Kasumi-1 (cell line): ENCODE data around the gene CHMP4B.

Source experiments
- DNase-seq, 2 experiments: peaks; one replicate each; lab custom pipeline; 2025; lab: John Stamatoyannopoulos, UW

Gene CHMP4B

DNA sequence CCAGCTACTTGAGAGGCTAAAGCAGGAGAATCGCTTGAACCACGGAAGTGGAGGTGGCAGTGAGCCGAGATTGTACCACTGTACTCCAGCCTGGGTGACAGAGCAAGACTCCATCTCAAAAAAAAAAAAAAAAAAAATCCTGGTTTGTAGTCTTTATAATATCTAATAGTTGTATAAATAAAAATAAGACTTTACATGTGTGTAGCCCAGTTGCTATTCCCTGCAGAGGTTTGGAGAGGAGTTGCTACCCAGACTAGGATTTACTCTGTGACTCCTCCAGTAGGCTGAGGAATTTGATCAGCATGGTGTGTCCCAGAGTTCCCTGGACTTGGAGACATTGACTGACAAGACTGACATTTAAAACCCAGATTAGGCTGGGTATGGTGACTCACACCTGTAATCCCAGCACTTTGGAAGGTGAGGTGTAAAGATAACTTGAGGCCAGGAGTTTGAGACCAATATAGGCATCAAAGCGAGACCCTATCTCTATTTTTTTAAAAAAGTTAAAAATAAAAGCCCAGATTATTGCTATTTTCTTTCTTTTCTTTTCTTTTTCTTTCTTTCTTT lies 10.2 kb downstream of the CHMP4B start:
- DNase-seq = no peak

DNA sequence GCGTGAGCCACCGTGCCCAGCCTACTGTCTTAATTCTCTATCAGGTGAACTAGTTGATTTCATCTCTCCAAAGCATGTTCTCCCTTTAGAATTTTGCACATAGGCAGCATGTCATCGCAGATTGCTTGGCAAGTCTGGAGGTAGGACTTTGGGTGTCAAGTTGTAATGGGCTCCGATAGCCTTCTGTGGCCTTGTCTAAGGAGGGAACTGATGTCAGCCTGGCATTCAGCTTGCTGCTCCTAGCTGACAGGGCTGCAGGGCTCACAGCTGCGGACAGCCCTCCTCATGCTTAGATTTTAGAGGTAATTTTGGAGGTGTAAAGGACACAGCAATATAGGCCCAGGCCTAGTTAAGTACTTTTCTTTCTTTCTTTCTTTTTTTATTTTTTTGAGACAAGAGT lies 11.3 kb downstream of the CHMP4B start:
- no peak for DNase-seq

DNA sequence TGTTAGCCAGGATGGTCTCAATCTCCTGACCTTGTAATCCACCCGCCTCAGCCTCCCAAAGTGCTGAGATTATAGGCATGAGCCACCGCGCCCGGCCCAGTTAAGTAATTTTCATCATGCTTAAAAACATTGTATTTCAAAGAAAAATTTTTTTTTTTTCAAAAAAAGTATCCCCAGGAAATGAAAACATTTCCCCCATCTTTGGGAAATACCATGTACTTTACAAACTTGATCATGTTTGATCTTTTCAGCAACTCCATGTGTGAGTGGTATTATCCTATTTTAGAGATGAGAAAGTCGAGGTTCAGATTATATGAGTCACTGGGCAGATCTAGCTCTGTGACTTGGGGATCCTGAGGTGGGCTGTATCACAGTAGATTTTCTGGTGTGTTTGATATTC lies 11.8 kb downstream of the CHMP4B start:
- no peak for DNase-seq

DNA sequence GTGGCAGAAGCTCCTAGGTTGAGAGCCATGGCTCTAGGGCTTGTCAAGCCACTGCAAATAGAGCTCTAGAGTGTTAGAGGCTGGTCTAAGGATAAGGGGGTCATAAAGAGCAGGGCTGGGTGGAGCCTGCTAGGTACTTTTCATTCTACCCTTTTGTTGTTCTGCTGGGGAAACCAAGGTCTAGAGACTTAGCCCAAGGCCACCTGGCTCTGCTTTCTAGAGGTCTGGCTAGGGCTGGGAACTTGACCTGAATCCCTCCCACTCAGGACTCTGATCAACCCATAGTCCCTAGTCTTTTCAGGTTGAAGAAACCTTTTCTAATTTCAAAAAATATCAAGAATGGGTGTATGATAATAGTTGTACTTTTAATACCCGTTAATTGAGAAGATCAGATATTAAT lies 13.7 kb downstream of the CHMP4B start:
- DNase-seq = no peak

DNA sequence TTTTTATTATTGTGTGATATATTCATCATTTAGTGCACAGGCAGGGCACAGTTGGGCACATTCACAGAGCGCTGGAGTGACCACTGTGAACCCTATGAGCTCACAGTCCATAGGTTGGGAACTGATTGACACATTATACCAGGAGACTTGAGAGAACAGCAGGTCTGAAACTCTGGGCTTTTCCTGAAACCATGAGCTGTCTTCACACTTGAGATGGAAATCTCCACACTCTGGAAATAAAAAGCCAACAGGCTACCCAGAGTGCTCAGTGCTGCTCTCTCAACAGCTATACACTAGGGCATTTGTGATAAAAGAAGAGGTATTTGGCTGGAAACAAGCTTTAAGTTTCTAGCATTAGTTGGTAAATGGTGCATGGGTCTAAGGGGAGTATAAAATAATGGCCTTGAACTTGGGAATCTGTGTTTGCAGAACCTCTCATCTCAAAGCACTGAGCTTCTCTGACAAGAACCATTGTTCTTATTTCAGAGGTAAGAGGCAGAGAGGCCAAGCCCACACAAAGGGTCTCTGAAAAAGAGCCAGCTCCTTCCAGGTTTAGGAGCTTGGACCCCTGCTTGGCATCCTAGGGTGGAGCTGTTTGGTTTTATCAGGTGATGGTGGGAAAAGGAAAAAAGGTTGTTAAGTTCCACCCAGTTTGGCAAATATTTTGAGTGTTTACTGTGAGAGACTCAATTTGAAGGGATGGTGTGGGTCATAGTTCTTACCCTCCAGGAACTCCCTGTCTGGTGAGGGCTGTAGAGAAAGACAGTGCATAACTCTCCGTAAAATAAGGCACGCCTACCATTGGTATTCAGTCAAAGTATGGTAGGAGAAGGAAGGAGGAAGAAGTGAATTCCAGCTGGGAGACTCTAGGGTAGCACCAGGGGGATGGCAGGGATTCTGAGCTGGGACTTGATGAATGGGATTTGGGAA lies 14.5 kb downstream of the CHMP4B start:
- no peak for DNase-seq

DNA sequence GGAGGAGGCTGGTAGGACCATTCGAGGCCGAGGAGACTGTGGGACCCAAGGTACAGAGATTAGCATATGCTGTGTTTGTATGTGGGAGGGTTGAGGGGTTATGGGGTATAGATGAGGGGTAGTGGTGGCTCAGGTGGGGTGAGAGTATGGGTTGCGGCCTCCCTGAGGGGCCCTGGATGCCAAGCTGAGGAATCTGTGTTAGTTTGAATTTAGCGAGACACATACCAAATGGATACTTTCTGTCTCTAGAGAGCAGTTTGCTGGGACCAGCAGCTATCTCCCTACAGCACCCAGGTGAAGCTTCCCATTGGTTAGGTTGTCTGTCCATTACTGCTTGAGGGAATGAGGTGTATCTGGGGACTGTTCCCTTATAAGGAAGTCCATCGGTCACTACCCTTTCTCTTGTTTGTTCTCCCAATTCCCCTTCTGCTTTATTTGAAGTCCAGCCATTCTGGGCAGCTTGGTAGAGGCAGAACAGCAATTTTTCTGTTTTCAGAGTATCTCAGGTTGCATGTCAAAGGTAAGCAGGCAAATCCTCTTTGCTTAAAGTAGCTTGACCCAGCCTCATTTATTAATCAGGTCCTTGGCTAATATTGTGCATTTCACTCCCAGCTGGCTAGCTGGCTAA lies 15.2 kb downstream of the CHMP4B start:
- DNase-seq = no peak

DNA sequence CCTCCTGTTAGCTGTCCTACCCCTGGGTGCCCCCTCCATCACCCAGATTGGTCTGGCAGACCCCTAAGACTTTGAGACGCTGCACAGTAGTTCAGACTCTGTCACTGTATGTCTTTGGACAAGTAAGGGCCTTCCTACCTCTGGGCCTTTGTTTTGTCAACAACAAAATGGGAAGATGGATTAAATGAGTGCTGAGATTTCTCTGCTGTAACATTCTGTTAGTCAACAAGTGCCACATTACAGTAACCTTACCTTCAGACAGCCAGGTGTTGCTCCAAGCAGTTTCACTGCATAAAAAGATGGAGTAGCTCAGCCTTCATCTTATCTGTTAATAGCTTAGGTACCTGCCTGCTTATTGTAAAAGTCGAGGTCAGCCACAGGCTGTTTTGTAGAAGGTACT lies 16.0 kb downstream of the CHMP4B start:
- DNase-seq = no peak

DNA sequence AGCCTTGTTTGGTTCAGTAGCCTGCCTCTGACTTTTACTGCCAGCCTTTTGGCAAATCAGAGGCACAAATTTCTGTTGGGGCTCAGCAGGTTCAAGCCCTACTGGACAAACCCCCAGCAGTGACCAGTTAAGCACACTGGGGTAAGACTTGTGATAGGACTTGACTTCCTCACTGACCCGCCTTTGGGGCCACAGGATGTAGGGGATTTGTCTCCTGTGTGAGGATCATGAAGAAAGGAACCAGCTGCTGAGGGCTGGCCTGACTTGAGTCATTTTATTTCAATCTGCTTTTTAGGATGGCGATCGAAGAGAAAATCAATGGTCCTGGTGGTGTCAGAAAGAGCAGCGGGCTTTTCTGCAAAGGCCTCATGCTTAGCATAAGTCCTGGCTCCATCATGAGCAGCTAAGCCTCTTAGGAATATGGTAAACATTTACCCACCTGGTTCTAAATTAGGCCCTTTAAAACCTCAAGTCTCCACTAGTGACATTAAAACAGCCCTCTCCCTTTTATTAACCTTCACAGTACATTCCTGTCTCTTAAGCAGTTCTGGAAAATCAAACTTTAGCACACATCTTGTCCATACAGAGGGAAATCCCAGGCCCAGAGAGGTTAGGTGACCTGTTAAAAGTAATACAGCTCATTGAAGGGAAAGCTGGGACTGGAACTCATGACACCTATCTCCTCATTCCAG lies 16.6 kb downstream of the CHMP4B start:
- DNase-seq = no peak

DNA sequence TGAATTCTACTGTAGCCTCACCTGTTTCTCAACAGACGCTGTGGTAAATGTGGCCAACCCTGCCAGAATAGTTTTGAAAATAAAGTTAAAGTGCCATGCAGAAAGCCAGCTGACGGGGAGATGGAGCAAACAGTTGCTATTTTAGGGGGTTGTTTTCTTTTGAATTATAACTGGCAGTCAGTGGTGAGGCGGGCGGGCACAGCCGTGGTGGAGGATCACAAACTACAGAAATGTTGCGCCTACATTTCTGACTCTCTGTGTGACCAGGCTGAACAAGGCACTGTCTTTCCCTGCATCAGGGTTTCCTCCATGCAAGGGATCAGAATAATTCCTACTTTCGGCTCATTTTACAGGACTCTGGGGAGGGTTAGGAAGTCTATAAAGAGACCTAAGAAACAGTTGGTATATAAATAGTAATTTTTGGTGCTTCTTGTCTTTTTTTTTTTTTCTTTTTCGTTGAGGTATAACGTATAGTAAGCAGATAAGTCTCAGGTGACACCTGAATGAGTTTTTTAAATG lies 17.2 kb downstream of the CHMP4B start:
- DNase-seq = no peak

DNA sequence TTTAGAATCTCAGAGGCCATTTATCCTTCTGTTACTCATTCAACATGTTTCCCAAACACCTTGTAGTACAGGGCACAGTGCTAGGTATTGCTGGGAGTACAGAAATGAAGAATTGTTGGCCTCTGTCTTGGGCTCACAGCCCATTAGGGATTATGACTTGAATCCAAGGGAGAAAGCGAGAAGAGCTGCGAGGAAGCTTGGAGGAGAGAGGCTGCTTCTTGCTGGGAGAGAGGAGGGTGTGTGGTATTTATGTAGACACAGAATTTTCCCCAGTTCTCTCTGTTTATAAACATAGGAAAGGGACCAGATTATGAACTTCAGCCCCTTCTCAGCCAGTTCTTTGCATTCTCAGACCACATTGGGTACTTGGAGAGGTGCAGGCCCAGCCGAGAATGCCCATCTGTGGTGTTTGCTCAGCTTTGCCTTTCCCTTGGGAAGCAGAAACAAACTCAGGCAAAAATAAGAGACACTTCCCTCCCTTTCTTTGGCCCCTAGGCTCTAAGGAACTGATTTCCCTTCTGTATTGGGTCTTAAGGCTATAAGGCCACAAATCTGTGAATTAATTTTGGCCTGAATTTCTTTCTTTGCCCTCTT lies 17.9 kb downstream of the CHMP4B start:
- DNase-seq = no peak

DNA sequence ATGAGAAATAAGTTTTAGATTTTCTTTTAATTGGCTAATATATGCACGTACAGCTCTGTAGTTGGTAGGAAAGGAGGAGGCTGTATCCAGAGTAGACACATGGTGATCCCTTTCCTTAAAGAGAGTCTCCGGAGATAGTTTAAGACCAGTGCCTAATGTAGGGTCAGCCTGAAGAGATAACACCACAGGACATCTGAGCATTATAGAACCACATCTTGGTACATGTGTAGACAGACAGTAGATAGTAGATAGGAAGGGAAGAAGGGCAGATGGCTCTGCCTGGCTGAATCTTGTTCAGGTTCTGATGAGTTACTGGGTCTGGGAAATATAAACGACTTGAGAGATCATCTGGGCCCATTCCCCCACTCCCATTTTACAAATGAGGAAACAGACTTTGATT lies 18.5 kb downstream of the CHMP4B start:
- DNase-seq = no peak

DNA sequence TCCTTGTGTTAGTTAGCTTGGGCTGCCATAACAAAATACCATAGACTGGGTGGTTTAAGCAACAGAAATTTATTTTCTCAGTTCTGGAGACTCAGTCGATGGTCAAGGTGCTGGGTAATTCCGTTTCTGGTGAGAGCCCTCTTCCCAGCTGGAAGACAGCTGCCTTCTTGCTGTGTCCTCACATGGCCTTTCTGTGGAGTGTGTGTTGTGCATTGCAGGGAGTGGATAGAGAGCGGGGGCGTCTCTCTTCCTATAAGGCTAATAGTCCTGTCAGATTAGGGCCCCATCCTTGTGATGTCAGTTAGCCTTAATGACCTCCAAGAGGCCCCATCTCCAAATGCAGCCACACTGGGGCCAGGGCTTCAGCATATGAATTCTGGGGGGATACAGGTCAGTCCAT lies 19.2 kb downstream of the CHMP4B start:
- no peak for DNase-seq

DNA sequence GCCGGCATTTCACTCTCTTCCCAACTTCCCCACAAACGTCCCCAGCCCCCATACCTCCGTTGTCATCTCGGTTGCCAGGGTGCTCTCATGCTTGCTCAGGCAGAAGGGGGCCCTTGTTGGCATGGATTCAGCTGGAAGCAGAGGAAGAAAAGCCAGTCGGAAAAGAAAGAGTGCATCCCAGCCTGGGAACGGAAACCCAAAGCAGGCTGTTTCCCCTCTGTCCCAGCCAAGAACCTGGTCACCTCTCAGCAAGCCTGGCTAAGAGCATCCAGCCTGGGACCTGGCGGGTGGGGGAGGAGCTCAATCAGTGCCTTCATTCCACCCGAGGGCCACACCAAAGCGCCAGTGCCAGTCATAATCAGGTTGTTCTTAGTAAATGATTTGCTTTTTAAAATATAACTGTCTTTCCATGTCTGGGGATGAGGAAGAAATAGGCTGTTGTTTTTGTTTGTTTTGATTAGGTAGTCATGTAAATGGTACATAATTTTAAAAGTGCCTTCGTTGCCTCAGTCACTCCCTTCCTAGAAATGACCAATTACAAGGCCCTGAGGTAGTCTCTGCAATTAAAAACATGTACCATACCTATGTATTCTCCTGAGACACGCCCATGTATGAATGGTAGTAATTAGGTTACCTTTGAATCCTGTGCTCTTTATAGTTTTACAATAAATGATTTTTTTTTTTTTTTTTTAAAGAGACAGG lies 21.1 kb downstream of the CHMP4B start:
- DNase-seq = no peak

DNA sequence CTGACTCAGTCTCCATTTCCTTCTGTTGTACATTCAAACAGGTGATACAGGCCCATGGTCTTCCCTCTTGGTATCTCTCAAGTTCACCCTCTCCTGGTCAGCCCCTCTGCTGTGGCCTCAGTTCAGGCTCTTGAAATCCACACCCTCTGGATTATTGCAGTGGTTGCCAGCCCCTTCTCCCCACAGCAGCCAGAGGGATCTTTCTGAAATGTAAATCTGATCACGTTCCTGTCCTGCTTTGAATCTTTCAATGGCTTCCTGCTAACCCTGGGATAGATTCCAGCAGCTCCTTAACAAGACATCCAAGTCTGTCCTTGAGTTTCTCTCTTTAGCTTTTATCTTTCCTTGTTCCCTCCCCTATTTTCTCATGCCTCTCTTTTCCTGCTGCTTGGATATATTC lies 22.2 kb downstream of the CHMP4B start:
- no peak for DNase-seq

DNA sequence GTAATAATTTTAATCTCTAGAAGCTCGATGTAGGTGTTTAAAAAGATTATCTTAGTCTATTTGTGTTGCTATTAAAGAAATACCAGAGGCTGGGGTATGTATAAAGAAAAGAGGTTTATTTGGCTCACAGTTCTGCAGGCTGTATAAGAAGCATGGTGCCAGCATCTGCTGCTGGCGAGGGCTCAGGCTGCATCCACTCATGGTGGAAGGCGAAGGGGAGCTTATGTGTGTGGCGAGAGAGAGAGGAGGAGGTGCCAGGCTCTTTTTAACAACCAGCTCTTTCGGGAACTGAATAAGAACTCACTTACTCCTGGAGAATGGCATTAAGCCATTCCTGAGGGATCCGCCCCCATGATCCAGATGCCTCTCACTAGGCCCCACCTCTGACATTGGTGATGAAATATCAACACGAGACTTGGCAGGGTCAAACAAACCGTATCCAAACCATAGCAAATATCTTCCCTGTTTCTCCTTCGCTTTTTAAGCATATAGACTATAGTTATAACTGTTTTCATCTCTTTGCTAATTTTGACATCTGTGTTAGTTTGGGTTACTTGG lies 24.5 kb downstream of the CHMP4B start:
- no peak for DNase-seq

DNA sequence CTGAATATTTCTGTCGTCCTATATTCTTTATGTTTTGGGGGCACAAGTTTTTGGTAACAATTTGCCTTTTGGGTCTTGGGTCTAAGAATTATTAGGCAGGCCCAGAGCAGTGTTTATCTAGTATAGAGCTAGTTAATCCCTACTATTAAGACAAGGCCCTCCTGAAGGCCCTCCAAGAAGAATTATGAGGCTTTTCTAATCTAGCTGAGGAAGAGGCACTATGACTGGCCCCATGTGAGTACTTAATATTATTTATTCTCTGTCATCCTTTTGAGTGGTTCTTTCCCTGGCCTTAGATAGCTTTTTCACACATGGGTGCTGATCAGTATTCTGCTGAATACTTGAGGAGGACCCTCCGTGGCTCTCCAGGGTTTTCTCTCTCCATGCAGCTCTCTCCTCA lies 25.1 kb downstream of the CHMP4B start:
- DNase-seq = no peak

DNA sequence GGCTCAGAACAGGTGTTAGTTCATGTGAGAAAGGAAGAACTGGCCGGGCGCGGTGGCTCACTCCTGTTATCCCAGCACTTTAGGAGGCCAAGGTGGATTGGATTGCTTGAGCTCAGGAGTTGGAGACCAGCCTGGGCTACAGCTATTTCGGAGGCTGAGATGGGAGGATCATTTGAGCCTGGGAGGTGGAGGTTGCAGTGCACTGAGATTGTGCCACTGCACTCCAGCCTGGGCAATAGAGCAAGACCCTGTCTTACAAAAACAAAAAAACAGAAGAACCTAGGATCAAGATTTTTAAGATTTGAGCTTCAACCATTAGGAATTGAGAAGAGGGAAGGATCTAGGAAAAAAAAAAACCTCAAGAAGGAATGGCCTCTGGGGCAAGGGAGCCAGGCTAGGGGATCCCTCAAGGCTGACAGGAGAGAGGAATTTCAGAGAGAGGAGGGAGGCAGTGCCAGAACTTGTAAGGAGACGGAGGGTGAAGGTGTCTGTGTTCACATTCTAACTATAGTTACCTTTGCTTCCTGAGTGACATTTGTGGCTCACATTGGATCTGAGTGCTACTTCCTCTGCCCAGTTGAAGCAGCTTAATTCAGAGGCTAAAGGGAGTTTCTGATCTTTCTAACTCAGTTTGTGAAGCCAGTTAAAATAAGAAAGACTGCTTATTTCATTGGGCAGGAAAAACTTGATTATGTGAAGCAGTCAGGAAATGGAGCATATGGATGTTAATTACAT lies 26.1 kb downstream of the CHMP4B start:
- DNase-seq = no peak

DNA sequence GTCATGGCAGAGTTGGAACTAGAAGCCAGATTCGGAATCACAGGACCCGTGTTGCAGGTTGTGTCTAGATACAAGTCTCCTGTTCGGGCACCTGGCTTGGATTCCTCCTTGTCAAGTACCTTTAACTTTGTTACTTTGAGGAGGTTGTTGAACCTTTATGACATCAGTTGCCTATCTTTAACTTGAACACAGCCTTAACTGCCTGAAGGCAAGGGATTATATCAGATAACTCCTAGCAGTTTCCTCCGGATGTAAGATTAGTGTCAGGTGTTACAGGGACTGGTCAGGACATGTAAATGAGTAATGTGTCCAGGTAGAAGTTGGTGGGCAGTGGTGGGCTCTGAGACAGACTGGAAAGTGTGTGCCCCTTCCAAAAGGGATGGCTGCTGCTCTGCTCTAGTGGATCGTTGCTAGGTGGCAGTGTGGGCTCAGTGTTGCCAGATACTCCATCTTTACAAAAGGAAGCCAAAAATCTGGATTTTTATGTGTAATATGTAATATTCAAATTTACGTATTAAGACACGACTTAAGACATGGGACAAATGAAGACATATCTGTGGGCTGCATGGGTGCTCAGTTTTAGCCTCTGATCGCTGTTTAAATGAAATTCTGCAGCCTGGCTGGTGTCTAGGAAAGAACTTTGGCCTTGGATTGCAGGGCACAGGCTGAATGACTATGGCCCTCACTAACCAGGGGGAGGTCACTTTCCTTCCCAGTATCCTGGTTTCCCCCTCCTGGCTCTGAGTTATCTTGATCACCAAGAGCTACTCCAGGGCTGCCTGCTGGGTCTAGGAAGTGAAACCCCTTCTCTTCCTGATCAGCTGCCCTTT lies 27.1 kb downstream of the CHMP4B start:
- DNase-seq = peak in 1 of 2 experiments; percentile 6

DNA sequence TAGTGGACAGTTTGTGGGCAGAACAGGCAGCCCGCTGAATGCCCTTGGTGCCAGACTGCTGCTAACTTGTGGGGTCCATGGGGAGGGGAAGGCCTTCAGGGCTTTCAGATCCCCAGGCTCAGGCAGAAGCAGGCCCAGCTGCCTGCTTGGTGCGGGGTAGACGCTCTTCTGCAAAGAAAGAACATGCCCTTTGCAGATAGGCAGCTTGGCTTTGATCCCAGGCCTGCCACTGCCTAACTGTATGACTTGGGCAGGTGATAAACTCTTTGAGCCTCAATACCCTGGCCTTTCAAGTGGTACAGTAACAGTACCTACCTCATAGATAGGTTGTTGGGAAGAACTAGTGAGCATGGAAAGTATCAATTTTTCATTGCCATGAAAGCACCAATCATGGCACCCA lies 28.4 kb downstream of the CHMP4B start:
- DNase-seq = no peak
